GM19193 (cell line): ENCODE data around the gene ARHGAP42.

Source experiments
- POLR2A ChIP-seq: IDR thresholded peaks from 4 replicates; pipeline ENCODE4 v1.6.1; 2011; ENCODE audit not compliant: insufficient read depth, insufficient read length; ENCODE audit errors: extremely low read depth

The ARHGAP42 gene

GRCh38 chr11:100759856-100760255 lies 72.8 kb downstream of the ARHGAP42 start:
- TF ChIP-seq POLR2A, result no peak

DNA sequence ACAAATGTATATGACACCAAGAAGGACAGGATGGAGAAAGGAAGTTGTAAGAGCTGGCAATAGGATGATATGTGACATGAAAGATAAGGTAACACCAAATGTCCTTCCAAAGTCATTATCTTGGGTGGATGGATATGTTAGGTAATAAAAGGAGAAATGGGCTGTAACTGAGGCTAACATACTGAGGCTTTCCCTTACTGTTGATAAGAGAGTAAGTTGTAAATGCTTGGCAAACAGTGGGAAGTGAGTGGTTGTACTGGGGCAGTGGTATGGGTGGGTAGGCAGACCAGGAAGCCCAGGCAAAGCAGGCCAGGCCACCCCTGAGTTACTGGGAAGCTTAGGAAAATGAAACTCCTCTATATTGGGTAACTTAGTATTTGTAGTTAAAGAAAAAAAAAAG lies 73.7 kb downstream of the ARHGAP42 start:
- TF ChIP-seq POLR2A, result no peak

GRCh38 chr11:100761841-100762240 lies 74.8 kb downstream of the ARHGAP42 start:
- TF ChIP-seq POLR2A, result no peak

- no peak for TF ChIP-seq POLR2A
Observed at GRCh38 chr11:100766764-100767163, 79.7 kb downstream of the ARHGAP42 start.

- TF ChIP-seq POLR2A, result no peak
Observed at GRCh38 chr11:100769165-100769564, 82.1 kb downstream of the ARHGAP42 start.

GRCh38 chr11:100769617-100770016 lies 82.5 kb downstream of the ARHGAP42 start:
- no peak for TF ChIP-seq POLR2A

- TF ChIP-seq POLR2A, result no peak
Observed at GRCh38 chr11:100774132-100774531, 87.0 kb downstream of the ARHGAP42 start.

DNA sequence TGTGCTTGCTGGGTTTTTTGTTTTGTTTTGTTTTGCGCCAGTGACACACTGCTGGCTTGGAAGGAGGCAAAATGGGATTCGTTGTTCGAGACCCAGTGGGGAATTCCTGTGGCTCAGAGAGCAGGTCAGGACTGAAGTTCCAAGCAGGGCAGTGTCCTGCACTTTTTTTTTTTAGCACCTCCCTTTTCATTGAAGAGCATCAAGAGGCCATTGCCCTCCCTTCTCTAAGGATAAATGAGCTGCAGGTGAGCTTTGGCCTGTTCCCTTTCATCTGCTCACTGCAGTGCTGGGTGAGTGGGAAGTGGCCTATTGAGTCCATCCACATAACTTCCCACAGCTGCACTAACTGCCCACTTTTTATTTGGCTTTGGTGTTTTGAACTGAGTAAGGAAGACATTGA lies 87.8 kb downstream of the ARHGAP42 start:
- TF ChIP-seq POLR2A, result no peak

GRCh38 chr11:100776212-100776896 lies 89.3 kb downstream of the ARHGAP42 start:
- TF ChIP-seq POLR2A, result no peak

GRCh38 chr11:100777103-100777502 lies 90.0 kb downstream of the ARHGAP42 start:
- TF ChIP-seq POLR2A, result no peak

- TF ChIP-seq POLR2A, result no peak
Observed at GRCh38 chr11:100777736-100778135, 90.6 kb downstream of the ARHGAP42 start.

- TF ChIP-seq POLR2A, result no peak
Observed at GRCh38 chr11:100778166-100778785, 91.2 kb downstream of the ARHGAP42 start.

GRCh38 chr11:100780470-100780869 lies 93.4 kb downstream of the ARHGAP42 start:
- no peak for TF ChIP-seq POLR2A

DNA sequence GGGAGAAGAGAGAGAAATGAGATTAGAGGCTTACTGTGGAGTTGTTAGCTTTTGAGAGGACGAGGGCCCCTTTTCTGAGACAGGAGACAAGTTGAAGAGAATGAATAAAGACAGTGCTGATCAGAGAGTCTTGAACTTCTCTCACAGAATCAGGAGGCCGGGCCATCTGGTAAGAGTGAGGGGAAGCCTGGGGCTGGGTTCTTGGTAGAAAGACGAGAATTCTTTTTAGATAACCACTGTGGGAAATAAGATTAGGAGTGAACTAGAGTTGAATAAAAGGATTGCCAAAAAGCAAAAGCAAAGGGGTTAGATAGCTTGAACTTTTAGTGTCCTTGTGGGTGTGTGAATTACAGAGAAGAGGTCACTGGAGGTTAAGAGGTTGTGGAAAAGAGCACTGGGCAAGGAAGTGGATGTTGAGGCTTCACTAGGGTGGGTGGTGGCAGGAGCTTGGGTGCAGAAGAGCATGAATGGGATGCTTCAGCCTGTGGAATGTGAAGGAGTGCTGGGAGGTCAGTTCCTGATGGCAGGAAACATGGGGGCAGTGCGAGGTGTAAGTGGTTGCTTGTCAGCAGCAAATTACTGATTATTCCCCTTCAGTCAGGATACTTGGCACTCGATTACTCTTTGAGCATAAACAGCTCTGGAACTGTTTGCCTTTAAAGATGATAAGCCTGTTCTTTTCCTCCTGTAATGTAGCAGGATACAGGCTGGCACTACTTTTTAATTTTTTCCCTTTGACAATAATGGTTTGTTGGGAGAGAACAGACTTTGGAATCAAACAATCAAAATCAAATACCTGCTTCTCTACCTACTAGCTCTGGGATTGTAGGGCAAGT lies 98.3 kb downstream of the ARHGAP42 start:
- no peak for TF ChIP-seq POLR2A

DNA sequence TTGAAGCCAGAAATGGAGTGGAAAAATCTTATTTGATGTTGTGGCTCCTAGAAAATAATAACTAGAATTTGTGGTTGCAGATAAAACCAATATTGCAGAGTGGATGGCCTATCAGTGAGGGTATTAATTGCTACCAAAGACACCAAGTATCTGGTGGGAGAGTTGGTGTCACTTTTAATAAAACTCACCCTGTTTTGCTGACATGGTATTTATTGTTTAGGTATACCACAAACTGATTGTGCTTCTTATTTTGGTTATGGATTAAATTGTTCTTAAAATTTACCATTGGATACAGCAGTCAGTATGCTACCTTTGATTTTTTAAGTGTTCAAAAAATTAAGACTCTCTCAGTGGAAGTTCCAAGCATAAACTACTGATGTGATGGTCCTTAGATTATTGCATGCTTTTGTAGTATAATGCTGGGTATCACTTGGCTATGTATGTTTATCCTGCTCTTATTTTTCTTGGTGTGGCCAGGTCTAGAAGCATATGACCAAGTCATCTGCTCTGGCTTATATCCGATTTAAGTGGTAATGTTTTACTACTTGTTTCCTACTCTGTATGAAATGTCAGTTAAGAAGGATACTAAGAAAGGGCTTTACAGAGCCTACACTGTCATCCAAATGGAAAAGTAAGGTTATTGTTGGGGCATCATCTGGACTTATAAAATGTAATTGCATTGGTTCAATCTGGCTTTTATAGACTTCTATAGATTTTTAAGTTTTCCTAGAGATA lies 101.6 kb downstream of the ARHGAP42 start:
- no peak for TF ChIP-seq POLR2A
